IPS-18a (cell line): Measurements from ENCODE around the gene STARD3.

Source experiments
- H3K27ac ChIP-seq: one replicate; pipeline ENCODE4 v1.5.1; 2013; ENCODE audit warnings: low read length
- H3K27me3 ChIP-seq: one replicate; pipeline ENCODE4 v1.6.1; 2013; ENCODE audit warnings: mild to moderate bottlenecking, low read length; ENCODE audit not compliant: control insufficient read depth, insufficient read depth
- H3K36me3 ChIP-seq: one replicate; pipeline ENCODE4 v1.6.1; 2013; ENCODE audit warnings: low read depth, low read length; ENCODE audit not compliant: control insufficient read depth
- H3K4me1 ChIP-seq: one replicate; pipeline ENCODE4 v1.6.1; 2013; ENCODE audit warnings: low read depth, low read length; ENCODE audit not compliant: control insufficient read depth
- H3K4me3 ChIP-seq: one replicate; pipeline ENCODE4 v1.5.1; 2013; ENCODE audit warnings: low read length
- H3K9ac ChIP-seq: one replicate; pipeline ENCODE4 v1.6.1; 2013; ENCODE audit warnings: mild to moderate bottlenecking, low read length, moderate library complexity
- H3K9me3 ChIP-seq: one replicate; pipeline ENCODE4 v1.6.1; 2013; ENCODE audit warnings: low read depth, low read length; ENCODE audit not compliant: control insufficient read depth

The STARD3 gene

GRCh38 chr17:39626171-39627046, 10.5 kb upstream of the STARD3 start, which contains the start of gene PPP1R1B:
Gene PPP1R1B, plus strand, starts transcription at chr17:39626952. Its CDS starts 441 bp downstream, at chr17:39627393.
- Histone ChIP-seq H3K27ac (no peak within 1 kb of the TSS), H3K36me3 (no peaks in the 10 kb centered on the region), H3K4me3 (peak within 1 kb of the TSS; percentile 67), H3K4me1 (peaks cover 33% of the 10 kb centered on the region), H3K9me3 (no peaks in the 10 kb centered on the region), H3K27me3 (peaks cover 54% of the 10 kb centered on the region), H3K9ac (no peak within 1 kb of the TSS)

GRCh38 chr17:39627047-39627711, 9.8 kb upstream of the STARD3 start:
- Histone ChIP-seq H3K9me3 (no peaks in the 10 kb centered on the region), H3K36me3 (no peaks in the 10 kb centered on the region), H3K27me3 (peaks cover 54% of the 10 kb centered on the region), H3K4me1 (peaks cover 39% of the 10 kb centered on the region), H3K9ac (no peak overlapping the region), H3K27ac (no peak overlapping the region), H3K4me3 (peak overlapping the region; percentile 67)

DNA sequence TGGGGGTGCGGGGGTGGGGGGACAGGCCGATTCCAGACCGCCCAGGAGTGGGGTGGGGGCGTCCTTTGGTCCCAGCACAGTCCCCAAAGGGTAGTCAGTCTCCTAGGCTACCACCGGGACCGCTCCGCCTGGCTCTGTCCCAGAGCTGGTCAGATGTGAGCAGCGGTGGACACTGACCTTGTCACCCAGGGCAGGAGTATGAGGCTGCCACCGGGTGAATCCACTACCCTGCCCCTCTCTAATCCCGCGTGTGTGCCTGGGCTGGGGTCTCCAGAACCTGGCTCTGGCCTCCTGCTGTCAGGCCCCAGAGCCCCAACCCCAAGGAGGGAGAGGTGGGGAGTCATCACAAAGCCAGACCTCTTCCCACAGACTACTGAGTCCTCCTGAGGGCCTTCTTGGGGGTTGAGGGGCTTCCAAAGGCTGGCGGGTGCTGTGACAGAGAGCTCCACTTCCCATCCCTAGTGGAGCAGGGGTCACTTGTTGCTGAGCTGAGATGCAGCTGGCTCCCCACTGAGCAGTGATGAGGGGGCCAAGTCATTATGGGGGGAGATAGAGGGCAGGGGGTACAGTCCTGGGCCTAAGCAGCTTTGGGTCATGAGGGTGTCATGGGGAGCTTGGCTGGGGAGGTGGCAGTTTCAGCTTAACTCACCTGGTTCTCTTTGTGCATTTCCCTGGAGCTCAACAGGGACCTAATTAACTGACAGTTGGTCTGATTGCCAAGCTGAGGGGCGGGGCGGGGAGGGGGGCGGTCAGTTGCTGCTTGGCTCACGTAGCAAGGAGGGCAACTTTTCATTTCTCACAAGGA, 9.0 kb upstream of the STARD3 start:
- Histone ChIP-seq H3K4me3 (peak overlapping the region; percentile 67), H3K36me3 (no peaks in the 10 kb centered on the region), H3K9me3 (no peaks in the 10 kb centered on the region), H3K27ac (no peak overlapping the region), H3K4me1 (peaks cover 44% of the 10 kb centered on the region), H3K27me3 (peaks cover 54% of the 10 kb centered on the region), H3K9ac (no peak overlapping the region)

- peaks cover 50% of the 10 kb centered on the region for H3K27me3 ChIP-seq
- peaks cover 41% of the 10 kb centered on the region for H3K4me1 ChIP-seq
- no peak overlapping the region for H3K9ac ChIP-seq
- H3K9me3 ChIP-seq: no peaks in the 10 kb centered on the region
- H3K4me3 ChIP-seq: no peak overlapping the region
- H3K36me3 ChIP-seq: no peaks in the 10 kb centered on the region
- H3K27ac ChIP-seq: no peak overlapping the region
Observed at GRCh38 chr17:39628655-39629493, 8.1 kb upstream of the STARD3 start.

- no peak overlapping the region for H3K27ac ChIP-seq
- no peaks in the 10 kb centered on the region for H3K9me3 ChIP-seq
- H3K27me3 ChIP-seq: peaks cover 46% of the 10 kb centered on the region
- H3K36me3 ChIP-seq: no peaks in the 10 kb centered on the region
- H3K4me3 ChIP-seq: no peak overlapping the region
- no peak overlapping the region for H3K9ac ChIP-seq
- peaks cover 41% of the 10 kb centered on the region for H3K4me1 ChIP-seq
Observed at GRCh38 chr17:39629494-39629880, 7.5 kb upstream of the STARD3 start.

DNA sequence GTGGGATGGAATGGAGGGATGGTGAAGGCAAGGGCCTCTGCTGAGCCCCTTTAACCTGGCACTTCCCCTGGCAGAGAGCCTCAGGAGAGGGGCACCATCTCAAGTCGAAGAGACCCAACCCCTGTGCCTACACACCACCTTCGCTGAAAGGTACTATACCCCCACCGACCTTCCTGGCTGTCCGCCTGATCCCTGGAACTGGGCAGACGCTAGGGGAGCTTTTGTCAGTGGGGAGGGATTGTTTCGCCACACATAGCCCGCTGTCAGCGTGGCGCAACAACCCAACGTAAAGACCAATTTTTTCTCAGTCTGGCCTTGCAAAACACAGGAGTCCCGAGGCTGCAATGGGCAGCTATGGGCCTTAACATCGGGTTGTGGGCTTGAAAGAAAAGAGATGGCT, 7.0 kb upstream of the STARD3 start:
- Histone ChIP-seq H3K27ac (no peak overlapping the region), H3K36me3 (no peaks in the 10 kb centered on the region), H3K4me3 (no peak overlapping the region), H3K9me3 (no peaks in the 10 kb centered on the region), H3K27me3 (peaks cover 42% of the 10 kb centered on the region), H3K9ac (no peak overlapping the region), H3K4me1 (peaks cover 41% of the 10 kb centered on the region)

GRCh38 chr17:39631403-39631802, 5.5 kb upstream of the STARD3 start:
- H3K4me1 ChIP-seq: peaks cover 50% of the 10 kb centered on the region
- H3K27me3 ChIP-seq: peaks cover 27% of the 10 kb centered on the region
- H3K9ac ChIP-seq: no peak overlapping the region
- H3K27ac ChIP-seq: no peak overlapping the region
- peak overlapping the region; percentile 20 for H3K4me3 ChIP-seq
- H3K36me3 ChIP-seq: no peaks in the 10 kb centered on the region
- H3K9me3 ChIP-seq: no peaks in the 10 kb centered on the region

GRCh38 chr17:39632153-39632941, 4.6 kb upstream of the STARD3 start:
- Histone ChIP-seq H3K4me3 (no peak overlapping the region), H3K27me3 (peaks cover 17% of the 10 kb centered on the region), H3K27ac (no peak overlapping the region), H3K4me1 (peaks cover 53% of the 10 kb centered on the region), H3K36me3 (no peaks in the 10 kb centered on the region), H3K9me3 (no peaks in the 10 kb centered on the region), H3K9ac (no peak overlapping the region)

- no peak overlapping the region for H3K9ac ChIP-seq
- H3K36me3 ChIP-seq: no peaks in the 10 kb centered on the region
- H3K27ac ChIP-seq: no peak overlapping the region
- peaks cover 49% of the 10 kb centered on the region for H3K4me1 ChIP-seq
- no peak overlapping the region for H3K4me3 ChIP-seq
- H3K9me3 ChIP-seq: no peaks in the 10 kb centered on the region
- peaks cover 4% of the 10 kb centered on the region for H3K27me3 ChIP-seq
Observed at GRCh38 chr17:39633570-39634183, 3.3 kb upstream of the STARD3 start.

GRCh38 chr17:39634384-39634871, 2.5 kb upstream of the STARD3 start:
- no peak overlapping the region for H3K27ac ChIP-seq
- peaks cover 41% of the 10 kb centered on the region for H3K4me1 ChIP-seq
- no peaks in the 10 kb centered on the region for H3K36me3 ChIP-seq
- no peaks in the 10 kb centered on the region for H3K9me3 ChIP-seq
- peaks cover 4% of the 10 kb centered on the region for H3K27me3 ChIP-seq
- no peak overlapping the region for H3K4me3 ChIP-seq
- H3K9ac ChIP-seq: no peak overlapping the region
